ENCODE results near the gene LEP.

DNA sequence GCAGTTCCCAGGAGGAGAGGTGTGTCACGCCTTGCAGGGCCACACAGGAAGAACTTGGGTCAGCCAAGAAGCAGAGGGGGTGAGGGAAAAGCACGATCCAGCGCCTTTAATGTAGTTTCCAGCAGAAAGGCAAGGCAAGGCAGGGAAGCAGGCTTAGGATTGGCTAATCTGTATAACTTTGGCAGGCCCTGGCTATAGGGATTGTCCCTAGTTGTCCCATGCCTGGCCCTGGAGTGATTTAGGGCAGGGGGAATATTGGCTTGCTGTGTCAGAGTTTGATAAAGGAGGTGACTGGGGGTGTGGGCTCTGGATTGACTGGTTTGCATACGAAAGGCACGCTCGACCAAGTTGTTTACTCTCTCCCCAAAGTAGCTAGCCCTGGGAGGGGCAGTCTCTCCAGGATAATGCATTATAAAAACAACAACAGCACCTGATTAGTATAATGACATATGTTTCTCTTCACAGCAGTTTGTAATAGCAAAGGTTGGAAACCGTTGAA lies 58.1 kb downstream of the LEP start:
- TF ChIP-seq EZH2phosphoT487 (IDR thresholded peaks at IDR 0.05; ENCODE audit: borderline replicate concordance, low read depth, low read length): no peak
- TF ChIP-seq, protein P1, sequence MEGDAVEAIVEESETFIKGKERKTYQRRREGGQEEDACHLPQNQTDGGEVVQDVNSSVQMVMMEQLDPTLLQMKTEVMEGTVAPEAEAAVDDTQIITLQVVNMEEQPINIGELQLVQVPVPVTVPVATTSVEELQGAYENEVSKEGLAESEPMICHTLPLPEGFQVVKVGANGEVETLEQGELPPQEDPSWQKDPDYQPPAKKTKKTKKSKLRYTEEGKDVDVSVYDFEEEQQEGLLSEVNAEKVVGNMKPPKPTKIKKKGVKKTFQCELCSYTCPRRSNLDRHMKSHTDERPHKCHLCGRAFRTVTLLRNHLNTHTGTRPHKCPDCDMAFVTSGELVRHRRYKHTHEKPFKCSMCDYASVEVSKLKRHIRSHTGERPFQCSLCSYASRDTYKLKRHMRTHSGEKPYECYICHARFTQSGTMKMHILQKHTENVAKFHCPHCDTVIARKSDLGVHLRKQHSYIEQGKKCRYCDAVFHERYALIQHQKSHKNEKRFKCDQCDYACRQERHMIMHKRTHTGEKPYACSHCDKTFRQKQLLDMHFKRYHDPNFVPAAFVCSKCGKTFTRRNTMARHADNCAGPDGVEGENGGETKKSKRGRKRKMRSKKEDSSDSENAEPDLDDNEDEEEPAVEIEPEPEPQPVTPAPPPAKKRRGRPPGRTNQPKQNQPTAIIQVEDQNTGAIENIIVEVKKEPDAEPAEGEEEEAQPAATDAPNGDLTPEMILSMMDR (conservative IDR thresholded peaks at IDR 0.05; ENCODE audit: low read length): no peak

Measured in OCI-LY7 (cell line).